ENCODE results near the gene PDZD7. TPM values are rescaled to one million over a fixed set of nuclear protein-coding genes. Genes with fewer than 3 reads are reported as not detected.
"Not testable (repeated sequence)": the region's sequence is repeated elsewhere in the genome, so short reads cannot be mapped to it uniquely, and the experiment has no call there.

PDZD7 gene
- total RNA-seq, 1 experiment from 2014 or later = 6.1 TPM

DNA sequence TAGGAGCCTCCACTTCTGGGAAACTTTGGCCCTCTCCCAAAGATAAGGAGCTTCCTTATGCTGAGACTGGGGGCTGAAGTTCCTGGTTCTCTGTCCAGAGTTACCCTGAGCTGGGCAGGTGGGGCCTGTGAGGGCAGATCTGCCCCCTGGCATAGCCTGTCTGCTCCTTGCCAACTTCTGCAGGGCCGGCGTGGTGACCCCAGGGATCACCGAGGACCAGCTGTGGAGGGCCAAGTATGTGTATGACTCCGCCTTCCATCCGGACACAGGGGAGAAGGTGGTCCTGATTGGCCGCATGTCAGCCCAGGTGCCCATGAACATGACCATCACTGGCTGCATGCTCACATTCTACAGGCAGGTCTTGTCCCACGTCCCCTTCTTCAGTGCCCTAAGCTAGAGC lies 4.4 kb upstream of the PDZD7 start:
- no peak overlapping the region for H3K4me2 ChIP-seq (ENCODE audit: low read length)
- H2AFZ ChIP-seq (ENCODE audit: low read depth, low read length, poor library complexity, severe bottlenecking) = no peak overlapping the region
- H3K79me2 ChIP-seq (ENCODE audit: insufficient read depth, low read length) = peaks cover 12% of the 10 kb centered on the region
- no peaks in the 10 kb centered on the region for H3K9me2 ChIP-seq (ENCODE audit: insufficient read depth)
- H3K4me3 ChIP-seq (replicated peaks in 1 of 2; ENCODE audit: low read depth in 1 of 2, low read length in 2 of 2) = no peak overlapping the region
- intact Hi-C loops (cut with micrococcal nuclease) = no loop called here
- TF ChIP-seq EGR1 (IDR thresholded peaks at IDR 0.05; ENCODE audit: low read depth) (no peak), FOSL1 (IDR thresholded peaks at IDR 0.05; ENCODE audit: low read depth) (no peak), ELF1 (IDR thresholded peaks at IDR 0.05; ENCODE audit: borderline replicate concordance, low read depth) (no peak), EZH2phosphoT487 (IDR thresholded peaks at IDR 0.05; ENCODE audit: borderline replicate concordance) (no peak), YY1 (IDR thresholded peaks at IDR 0.05; ENCODE audit: extremely low read depth, insufficient replicate concordance, low read depth, low read length) (no peak), POLR2A (IDR thresholded peaks at IDR 0.05; ENCODE audit: borderline replicate concordance, extremely low read depth, insufficient read depth, insufficient read length) (no peak), SRF (IDR thresholded peaks at IDR 0.05; ENCODE audit: low read depth) (no peak), CBX3 (IDR thresholded peaks at IDR 0.05; ENCODE audit: low read depth) (no peak)
- TF ChIP-seq, protein P1, sequence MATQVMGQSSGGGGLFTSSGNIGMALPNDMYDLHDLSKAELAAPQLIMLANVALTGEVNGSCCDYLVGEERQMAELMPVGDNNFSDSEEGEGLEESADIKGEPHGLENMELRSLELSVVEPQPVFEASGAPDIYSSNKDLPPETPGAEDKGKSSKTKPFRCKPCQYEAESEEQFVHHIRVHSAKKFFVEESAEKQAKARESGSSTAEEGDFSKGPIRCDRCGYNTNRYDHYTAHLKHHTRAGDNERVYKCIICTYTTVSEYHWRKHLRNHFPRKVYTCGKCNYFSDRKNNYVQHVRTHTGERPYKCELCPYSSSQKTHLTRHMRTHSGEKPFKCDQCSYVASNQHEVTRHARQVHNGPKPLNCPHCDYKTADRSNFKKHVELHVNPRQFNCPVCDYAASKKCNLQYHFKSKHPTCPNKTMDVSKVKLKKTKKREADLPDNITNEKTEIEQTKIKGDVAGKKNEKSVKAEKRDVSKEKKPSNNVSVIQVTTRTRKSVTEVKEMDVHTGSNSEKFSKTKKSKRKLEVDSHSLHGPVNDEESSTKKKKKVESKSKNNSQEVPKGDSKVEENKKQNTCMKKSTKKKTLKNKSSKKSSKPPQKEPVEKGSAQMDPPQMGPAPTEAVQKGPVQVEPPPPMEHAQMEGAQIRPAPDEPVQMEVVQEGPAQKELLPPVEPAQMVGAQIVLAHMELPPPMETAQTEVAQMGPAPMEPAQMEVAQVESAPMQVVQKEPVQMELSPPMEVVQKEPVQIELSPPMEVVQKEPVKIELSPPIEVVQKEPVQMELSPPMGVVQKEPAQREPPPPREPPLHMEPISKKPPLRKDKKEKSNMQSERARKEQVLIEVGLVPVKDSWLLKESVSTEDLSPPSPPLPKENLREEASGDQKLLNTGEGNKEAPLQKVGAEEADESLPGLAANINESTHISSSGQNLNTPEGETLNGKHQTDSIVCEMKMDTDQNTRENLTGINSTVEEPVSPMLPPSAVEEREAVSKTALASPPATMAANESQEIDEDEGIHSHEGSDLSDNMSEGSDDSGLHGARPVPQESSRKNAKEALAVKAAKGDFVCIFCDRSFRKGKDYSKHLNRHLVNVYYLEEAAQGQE (IDR thresholded peaks at IDR 0.05; ENCODE audit: low read depth) = no peak
- H3K36me3 ChIP-seq (ENCODE audit: control insufficient read depth in 1 of 2, insufficient read depth in 2 of 2, low read length in 2 of 2) = peaks cover 22 to 42% of the 10 kb centered on the region in 2 experiments
- H3K9me3 ChIP-seq (ENCODE audit: control insufficient read depth in 1 of 2, insufficient read depth in 1 of 2, low read depth in 1 of 2, low read length in 2 of 2) = no peaks in the 10 kb centered on the region
- ChIA-PET RAD21 (ENCODE audit: low non-redundant PET in 1 of 2, low total read pairs in 2 of 2, uncharacterized antibody in 2 of 2, unreplicated experiment in 2 of 2) (no interaction called here), POLR2A (interaction anchor here (1.0 to 1.2 kb wide), 2 partner anchors 8 to 541 kb away, joined by 3 to 7 read pairs; no protein-coding TSS in a partner anchor), CTCF (interaction anchor here (2.0 kb wide), 1 partner anchor 15 kb away, joined by 8 read pairs; no protein-coding TSS in a partner anchor)
- BruUV-seq (replicated peaks) = no TSS peak
- H3K4me1 ChIP-seq (ENCODE audit: control insufficient read depth in 1 of 2, insufficient read depth in 2 of 2, low read length in 2 of 2) = peaks cover 12 to 32% of the 10 kb centered on the region in 2 experiments
- no peaks in the 10 kb centered on the region for H3K27me3 ChIP-seq (ENCODE audit: insufficient read depth, low read length)
- H3K27ac ChIP-seq (ENCODE audit: low read depth, low read length) = no peak overlapping the region
- DNase-seq (ENCODE audit: low read depth, low spot score) (no peak), ATAC-seq (no peak)
- H3K9ac ChIP-seq (ENCODE audit: low read length) = no peak overlapping the region
- H4K20me1 ChIP-seq (ENCODE audit: insufficient read depth) = no peaks in the 10 kb centered on the region

DNA sequence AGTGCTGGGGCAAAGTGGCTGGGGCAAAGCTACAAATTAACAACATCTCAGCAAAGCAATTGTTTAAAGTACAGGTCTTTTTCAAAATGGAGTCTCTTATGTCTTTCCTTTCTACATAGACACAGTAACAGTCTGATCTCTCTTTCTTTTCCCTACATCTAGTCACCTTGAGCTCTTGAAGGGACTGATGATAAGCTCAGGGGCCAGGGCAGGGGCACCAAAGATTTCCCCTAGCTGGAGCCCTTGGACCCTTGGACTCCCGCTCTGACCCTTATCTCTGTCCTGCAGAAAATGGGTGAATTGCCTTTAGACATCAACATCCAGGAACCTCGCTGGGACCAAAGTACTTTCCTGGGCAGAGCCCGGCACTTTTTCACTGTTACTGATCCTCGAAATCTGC lies 3.5 kb upstream of the PDZD7 start:
- H3K27me3 ChIP-seq (ENCODE audit: insufficient read depth, low read length); BruUV-seq (replicated peaks); H3K27ac ChIP-seq (ENCODE audit: low read depth, low read length); H3K4me3 ChIP-seq (replicated peaks in 1 of 2; ENCODE audit: low read depth in 1 of 2, low read length in 2 of 2); H3K4me2 ChIP-seq (ENCODE audit: low read length); H3K9me2 ChIP-seq (ENCODE audit: insufficient read depth); H2AFZ ChIP-seq (ENCODE audit: low read depth, low read length, poor library complexity, severe bottlenecking); H3K9me3 ChIP-seq (ENCODE audit: control insufficient read depth in 1 of 2, insufficient read depth in 1 of 2, low read depth in 1 of 2, low read length in 2 of 2); ATAC-seq; H4K20me1 ChIP-seq (ENCODE audit: insufficient read depth); DNase-seq (ENCODE audit: low read depth, low spot score); intact Hi-C loops (cut with micrococcal nuclease); RAD21 ChIA-PET (ENCODE audit: low non-redundant PET in 1 of 2, low total read pairs in 2 of 2, uncharacterized antibody in 2 of 2, unreplicated experiment in 2 of 2); H3K9ac ChIP-seq (ENCODE audit: low read length): not testable (repeated sequence)
- POLR2A ChIA-PET = interaction anchor here (1.0 to 1.2 kb wide), 2 partner anchors 9 to 542 kb away, joined by 3 to 7 read pairs; no protein-coding TSS in a partner anchor
- peaks cover 12% of the 10 kb centered on the region for H3K79me2 ChIP-seq (ENCODE audit: insufficient read depth, low read length)
- peaks cover 22 to 40% of the 10 kb centered on the region in 2 experiments for H3K36me3 ChIP-seq (ENCODE audit: control insufficient read depth in 1 of 2, insufficient read depth in 2 of 2, low read length in 2 of 2)
- peaks cover 19 to 42% of the 10 kb centered on the region in 2 experiments for H3K4me1 ChIP-seq (ENCODE audit: control insufficient read depth in 1 of 2, insufficient read depth in 2 of 2, low read length in 2 of 2)
- CTCF ChIA-PET = interaction anchor here (0.6 to 2.0 kb wide), 3 partner anchors 16 to 65 kb away, joined by 3 to 8 read pairs (median 4); partner anchors contain the start of gene SEMA4G
